Breast epithelium (tissue), 3 donors: ENCODE measurements around the gene SIRPA.

Experiments used
- POLR2AphosphoS5 ChIP-seq, 3 donors: sonication (generic); formaldehyde crosslinking; IDR thresholded peaks; one replicate each; pipeline ENCODE4 v1.6.1; 2017; ENCODE audit warnings: antibody characterized with exemption in 3 of 3
- TF ChIP-seq, protein P1 (sequence below), 3 donors: fragments of 450-650 bp; IDR thresholded peaks; one replicate each; pipeline ENCODE4 v1.5.1; 2016 to 2017; ENCODE audit warnings: antibody characterized with exemption in 3 of 3, mild to moderate bottlenecking in 3 of 3, moderate library complexity in 3 of 3

DNA sequence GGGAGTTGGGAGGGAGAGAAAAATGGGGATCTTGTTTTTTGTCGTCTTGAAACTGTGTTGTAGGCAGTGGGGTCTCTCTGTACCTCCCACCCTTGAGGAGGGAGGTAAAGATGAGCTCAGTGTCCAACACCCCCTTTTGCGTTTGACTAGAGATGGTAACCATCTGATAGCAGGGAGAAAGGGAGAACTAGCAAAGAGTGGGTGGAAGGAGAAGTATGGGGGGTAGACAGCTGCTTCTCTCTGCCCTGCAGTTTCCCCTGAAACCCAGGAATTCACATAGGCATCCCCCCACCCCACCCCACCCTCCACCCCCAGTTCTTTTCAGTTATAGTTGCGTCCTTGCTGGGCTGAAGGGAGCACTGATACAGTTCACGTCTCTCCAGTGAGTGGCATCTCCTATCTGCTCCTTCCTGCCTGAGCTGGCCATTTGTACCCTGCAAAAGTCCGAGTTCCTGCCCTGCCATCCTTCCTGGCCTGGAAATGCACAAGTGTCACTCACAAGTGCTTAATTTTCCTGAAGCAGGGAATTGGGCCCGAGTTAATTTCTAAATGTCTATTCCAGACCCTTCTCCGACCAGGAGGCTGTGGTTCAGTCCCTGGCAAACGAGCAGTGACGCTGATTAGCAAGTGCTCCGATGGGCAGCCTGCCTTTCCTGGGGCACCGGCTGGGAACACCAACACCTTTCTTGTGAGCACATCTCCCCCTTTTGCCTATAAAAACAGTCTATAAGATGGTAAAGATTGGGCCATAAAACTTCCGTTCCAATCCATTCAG lies 1.5 kb downstream of the SIRPA start:
- TF ChIP-seq, protein P1, sequence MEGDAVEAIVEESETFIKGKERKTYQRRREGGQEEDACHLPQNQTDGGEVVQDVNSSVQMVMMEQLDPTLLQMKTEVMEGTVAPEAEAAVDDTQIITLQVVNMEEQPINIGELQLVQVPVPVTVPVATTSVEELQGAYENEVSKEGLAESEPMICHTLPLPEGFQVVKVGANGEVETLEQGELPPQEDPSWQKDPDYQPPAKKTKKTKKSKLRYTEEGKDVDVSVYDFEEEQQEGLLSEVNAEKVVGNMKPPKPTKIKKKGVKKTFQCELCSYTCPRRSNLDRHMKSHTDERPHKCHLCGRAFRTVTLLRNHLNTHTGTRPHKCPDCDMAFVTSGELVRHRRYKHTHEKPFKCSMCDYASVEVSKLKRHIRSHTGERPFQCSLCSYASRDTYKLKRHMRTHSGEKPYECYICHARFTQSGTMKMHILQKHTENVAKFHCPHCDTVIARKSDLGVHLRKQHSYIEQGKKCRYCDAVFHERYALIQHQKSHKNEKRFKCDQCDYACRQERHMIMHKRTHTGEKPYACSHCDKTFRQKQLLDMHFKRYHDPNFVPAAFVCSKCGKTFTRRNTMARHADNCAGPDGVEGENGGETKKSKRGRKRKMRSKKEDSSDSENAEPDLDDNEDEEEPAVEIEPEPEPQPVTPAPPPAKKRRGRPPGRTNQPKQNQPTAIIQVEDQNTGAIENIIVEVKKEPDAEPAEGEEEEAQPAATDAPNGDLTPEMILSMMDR (IDR thresholded peaks at IDR 0.05) = no peak
- no peak for TF ChIP-seq POLR2AphosphoS5 (IDR thresholded peaks at IDR 0.05)
